HEK293 (cell line): ENCODE measurements around the gene ROBO1.

Source experiments
- KLF8 ChIP-seq: fragments of 450-650 bp; formaldehyde crosslinking; IDR thresholded peaks from 2 replicates; pipeline ENCODE4 v1.5.1; 2016; ENCODE audit warnings: missing biosample characterization, missing genetic modification characterization
- SCRT1 ChIP-seq: fragments of 450-650 bp; formaldehyde crosslinking; IDR thresholded peaks from 2 replicates; pipeline ENCODE4 v1.5.1; 2016; ENCODE audit warnings: missing biosample characterization, missing genetic modification characterization, borderline replicate concordance
- SP3 ChIP-seq: fragments of 450-650 bp; formaldehyde crosslinking; IDR thresholded peaks from 2 replicates; pipeline ENCODE4 v1.5.1; 2016; ENCODE audit warnings: missing biosample characterization, missing genetic modification characterization
- ZBTB17 ChIP-seq: fragments of 450-650 bp; formaldehyde crosslinking; IDR thresholded peaks from 2 replicates; pipeline ENCODE4 v1.5.1; 2016; ENCODE audit warnings: missing biosample characterization, missing genetic modification characterization
- ZFP69B ChIP-seq: fragments of 450-650 bp; formaldehyde crosslinking; IDR thresholded peaks from 2 replicates; pipeline ENCODE4 v1.5.1; 2016; ENCODE audit warnings: missing biosample characterization, missing genetic modification characterization
- ZNF10 ChIP-seq: fragments of 450-650 bp; formaldehyde crosslinking; IDR thresholded peaks from 2 replicates; pipeline ENCODE4 v1.5.1; 2017; ENCODE audit warnings: missing biosample characterization, missing genetic modification characterization
- ZNF2 ChIP-seq: fragments of 450-650 bp; formaldehyde crosslinking; IDR thresholded peaks from 2 replicates; pipeline ENCODE4 v1.5.1; 2016; ENCODE audit warnings: missing biosample characterization, missing genetic modification characterization
- ZNF423 ChIP-seq: fragments of 450-650 bp; formaldehyde crosslinking; IDR thresholded peaks from 2 replicates; pipeline ENCODE4 v1.5.1; 2016; ENCODE audit warnings: missing biosample characterization, missing genetic modification characterization
- ZNF623 ChIP-seq: fragments of 450-650 bp; formaldehyde crosslinking; IDR thresholded peaks from 2 replicates; pipeline ENCODE4 v1.5.1; 2016; ENCODE audit warnings: missing biosample characterization, missing genetic modification characterization
- ZNF629 ChIP-seq: fragments of 450-650 bp; formaldehyde crosslinking; IDR thresholded peaks from 2 replicates; pipeline ENCODE4 v1.5.1; 2017; ENCODE audit warnings: missing biosample characterization, missing genetic modification characterization
- TF ChIP-seq, protein P1 (sequence below): fragments of 450-650 bp; IDR thresholded peaks from 2 replicates; pipeline ENCODE4 v1.5.1; 2018; ENCODE audit warnings: missing biosample characterization, missing genetic modification characterization
- TF ChIP-seq, protein P2 (sequence below): fragments of 450-650 bp; formaldehyde crosslinking; IDR thresholded peaks from 2 replicates; pipeline ENCODE4 v1.5.1; 2016; ENCODE audit warnings: missing biosample characterization, missing genetic modification characterization
- TF ChIP-seq, protein P3 (sequence below): fragments of 450-650 bp; formaldehyde crosslinking; IDR thresholded peaks from 2 replicates; pipeline ENCODE4 v1.5.1; 2016; ENCODE audit warnings: missing biosample characterization, missing genetic modification characterization
- TF ChIP-seq, protein P4 (sequence below): fragments of 450-650 bp; formaldehyde crosslinking; IDR thresholded peaks from 2 replicates; pipeline ENCODE4 v1.5.1; 2016; ENCODE audit warnings: missing biosample characterization, missing genetic modification characterization, low read depth
- TF ChIP-seq, protein P5 (sequence below): sonication (generic); formaldehyde crosslinking; IDR thresholded peaks from 2 replicates; pipeline ENCODE4 v1.8.1; 2022; ENCODE audit warnings: mild to moderate bottlenecking, moderate library complexity, missing genetic modification reagents
- TF ChIP-seq, protein P6 (sequence below): fragments of 450-650 bp; formaldehyde crosslinking; IDR thresholded peaks from 2 replicates; pipeline ENCODE4 v1.5.1; 2016; ENCODE audit warnings: missing biosample characterization, missing genetic modification characterization
- TF ChIP-seq, protein P7 (sequence below): fragments of 450-650 bp; formaldehyde crosslinking; IDR thresholded peaks from 2 replicates; pipeline ENCODE4 v1.5.1; 2016; ENCODE audit warnings: missing biosample characterization, missing genetic modification characterization

The ROBO1 gene

DNA sequence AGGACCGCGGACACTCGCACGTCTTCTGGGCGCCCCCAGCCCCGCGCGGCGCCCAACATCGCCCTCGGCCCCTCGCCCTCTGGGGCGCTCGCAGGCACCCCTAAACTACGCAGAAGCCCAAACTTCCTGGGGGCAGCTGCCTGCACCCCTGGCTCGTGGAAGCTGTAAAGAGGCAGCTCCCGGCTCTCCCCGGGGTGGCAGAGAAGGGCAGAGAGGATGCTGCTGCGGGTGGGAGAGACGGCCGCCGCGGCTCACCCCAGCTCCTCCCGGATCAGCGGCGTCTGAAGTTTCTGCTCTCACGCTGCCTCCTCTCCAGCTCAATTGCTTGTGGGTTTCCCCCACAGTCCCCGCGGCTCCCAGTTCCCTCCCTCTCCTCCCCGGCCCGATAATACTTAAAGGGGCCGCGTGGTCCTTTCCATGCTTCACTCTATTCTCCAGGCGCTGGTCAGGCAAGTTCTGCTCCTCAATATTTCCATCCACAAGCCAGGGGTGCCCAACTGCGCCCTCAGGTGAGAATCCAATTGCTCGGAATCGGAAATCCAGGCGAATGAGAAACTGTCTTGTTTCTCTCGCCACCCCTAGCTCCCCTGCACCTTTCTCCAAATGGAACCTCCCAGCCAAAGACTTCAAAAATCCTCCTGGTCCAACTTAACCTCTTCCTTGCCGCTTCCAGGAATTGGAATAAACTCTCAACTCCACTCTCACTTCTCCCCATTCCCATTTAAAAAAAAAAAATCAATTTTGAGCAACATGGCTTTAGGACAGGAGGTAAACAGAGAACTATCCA lies 748.5 kb downstream of the ROBO1 start (continued):
- TF ChIP-seq, protein P1, sequence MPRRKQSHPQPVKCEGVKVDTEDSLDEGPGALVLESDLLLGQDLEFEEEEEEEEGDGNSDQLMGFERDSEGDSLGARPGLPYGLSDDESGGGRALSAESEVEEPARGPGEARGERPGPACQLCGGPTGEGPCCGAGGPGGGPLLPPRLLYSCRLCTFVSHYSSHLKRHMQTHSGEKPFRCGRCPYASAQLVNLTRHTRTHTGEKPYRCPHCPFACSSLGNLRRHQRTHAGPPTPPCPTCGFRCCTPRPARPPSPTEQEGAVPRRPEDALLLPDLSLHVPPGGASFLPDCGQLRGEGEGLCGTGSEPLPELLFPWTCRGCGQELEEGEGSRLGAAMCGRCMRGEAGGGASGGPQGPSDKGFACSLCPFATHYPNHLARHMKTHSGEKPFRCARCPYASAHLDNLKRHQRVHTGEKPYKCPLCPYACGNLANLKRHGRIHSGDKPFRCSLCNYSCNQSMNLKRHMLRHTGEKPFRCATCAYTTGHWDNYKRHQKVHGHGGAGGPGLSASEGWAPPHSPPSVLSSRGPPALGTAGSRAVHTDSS (tag by site-specific recombination) = no peak
- no peak for TF ChIP-seq ZNF623
- TF ChIP-seq ZNF423 (tag by site-specific recombination) = no peak
- peak; percentile 61 for TF ChIP-seq ZNF629 (tag by site-specific recombination)
- TF ChIP-seq, protein P2, sequence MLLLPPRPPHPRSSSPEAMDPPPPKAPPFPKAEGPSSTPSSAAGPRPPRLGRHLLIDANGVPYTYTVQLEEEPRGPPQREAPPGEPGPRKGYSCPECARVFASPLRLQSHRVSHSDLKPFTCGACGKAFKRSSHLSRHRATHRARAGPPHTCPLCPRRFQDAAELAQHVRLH = no peak
- TF ChIP-seq ZFP69B (tag by site-specific recombination) = peak; percentile 99
- TF ChIP-seq KLF8 = peak; percentile 49; the same call in 1 of the 2 replicates
- TF ChIP-seq, protein P3, sequence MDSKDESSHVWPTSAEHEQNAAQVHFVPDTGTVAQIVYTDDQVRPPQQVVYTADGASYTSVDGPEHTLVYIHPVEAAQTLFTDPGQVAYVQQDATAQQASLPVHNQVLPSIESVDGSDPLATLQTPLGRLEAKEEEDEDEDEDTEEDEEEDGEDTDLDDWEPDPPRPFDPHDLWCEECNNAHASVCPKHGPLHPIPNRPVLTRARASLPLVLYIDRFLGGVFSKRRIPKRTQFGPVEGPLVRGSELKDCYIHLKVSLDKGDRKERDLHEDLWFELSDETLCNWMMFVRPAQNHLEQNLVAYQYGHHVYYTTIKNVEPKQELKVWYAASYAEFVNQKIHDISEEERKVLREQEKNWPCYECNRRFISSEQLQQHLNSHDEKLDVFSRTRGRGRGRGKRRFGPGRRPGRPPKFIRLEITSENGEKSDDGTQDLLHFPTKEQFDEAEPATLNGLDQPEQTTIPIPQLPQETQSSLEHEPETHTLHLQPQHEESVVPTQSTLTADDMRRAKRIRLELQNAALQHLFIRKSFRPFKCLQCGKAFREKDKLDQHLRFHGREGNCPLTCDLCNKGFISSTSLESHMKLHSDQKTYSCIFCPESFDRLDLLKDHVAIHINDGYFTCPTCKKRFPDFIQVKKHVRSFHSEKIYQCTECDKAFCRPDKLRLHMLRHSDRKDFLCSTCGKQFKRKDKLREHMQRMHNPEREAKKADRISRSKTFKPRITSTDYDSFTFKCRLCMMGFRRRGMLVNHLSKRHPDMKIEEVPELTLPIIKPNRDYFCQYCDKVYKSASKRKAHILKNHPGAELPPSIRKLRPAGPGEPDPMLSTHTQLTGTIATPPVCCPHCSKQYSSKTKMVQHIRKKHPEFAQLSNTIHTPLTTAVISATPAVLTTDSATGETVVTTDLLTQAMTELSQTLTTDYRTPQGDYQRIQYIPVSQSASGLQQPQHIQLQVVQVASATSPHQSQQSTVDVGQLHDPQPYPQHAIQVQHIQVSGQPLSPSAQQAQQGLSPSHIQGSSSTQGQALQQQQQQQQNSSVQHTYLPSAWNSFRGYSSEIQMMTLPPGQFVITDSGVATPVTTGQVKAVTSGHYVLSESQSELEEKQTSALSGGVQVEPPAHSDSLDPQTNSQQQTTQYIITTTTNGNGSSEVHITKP = peak; percentile 99
- TF ChIP-seq, protein P4, sequence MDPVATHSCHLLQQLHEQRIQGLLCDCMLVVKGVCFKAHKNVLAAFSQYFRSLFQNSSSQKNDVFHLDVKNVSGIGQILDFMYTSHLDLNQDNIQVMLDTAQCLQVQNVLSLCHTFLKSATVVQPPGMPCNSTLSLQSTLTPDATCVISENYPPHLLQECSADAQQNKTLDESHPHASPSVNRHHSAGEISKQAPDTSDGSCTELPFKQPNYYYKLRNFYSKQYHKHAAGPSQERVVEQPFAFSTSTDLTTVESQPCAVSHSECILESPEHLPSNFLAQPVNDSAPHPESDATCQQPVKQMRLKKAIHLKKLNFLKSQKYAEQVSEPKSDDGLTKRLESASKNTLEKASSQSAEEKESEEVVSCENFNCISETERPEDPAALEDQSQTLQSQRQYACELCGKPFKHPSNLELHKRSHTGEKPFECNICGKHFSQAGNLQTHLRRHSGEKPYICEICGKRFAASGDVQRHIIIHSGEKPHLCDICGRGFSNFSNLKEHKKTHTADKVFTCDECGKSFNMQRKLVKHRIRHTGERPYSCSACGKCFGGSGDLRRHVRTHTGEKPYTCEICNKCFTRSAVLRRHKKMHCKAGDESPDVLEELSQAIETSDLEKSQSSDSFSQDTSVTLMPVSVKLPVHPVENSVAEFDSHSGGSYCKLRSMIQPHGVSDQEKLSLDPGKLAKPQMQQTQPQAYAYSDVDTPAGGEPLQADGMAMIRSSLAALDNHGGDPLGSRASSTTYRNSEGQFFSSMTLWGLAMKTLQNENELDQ (tag by site-specific recombination) = no peak
- TF ChIP-seq, protein P5, sequence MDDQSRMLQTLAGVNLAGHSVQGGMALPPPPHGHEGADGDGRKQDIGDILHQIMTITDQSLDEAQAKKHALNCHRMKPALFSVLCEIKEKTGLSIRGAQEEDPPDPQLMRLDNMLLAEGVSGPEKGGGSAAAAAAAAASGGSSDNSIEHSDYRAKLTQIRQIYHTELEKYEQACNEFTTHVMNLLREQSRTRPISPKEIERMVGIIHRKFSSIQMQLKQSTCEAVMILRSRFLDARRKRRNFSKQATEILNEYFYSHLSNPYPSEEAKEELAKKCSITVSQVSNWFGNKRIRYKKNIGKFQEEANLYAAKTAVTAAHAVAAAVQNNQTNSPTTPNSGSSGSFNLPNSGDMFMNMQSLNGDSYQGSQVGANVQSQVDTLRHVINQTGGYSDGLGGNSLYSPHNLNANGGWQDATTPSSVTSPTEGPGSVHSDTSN (CRISPR knock-in tag) = no peak
- peak; percentile 54 for TF ChIP-seq SP3
- TF ChIP-seq ZNF10 (tag by site-specific recombination) = no peak
- TF ChIP-seq SCRT1 = no peak
- TF ChIP-seq, protein P6, sequence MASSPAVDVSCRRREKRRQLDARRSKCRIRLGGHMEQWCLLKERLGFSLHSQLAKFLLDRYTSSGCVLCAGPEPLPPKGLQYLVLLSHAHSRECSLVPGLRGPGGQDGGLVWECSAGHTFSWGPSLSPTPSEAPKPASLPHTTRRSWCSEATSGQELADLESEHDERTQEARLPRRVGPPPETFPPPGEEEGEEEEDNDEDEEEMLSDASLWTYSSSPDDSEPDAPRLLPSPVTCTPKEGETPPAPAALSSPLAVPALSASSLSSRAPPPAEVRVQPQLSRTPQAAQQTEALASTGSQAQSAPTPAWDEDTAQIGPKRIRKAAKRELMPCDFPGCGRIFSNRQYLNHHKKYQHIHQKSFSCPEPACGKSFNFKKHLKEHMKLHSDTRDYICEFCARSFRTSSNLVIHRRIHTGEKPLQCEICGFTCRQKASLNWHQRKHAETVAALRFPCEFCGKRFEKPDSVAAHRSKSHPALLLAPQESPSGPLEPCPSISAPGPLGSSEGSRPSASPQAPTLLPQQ (tag by site-specific recombination) = peak; percentile 99
- 0 out of 2 replicates have a peak, but pooled peaks have one; percentile 55 for TF ChIP-seq ZNF2 (tag by site-specific recombination)
- TF ChIP-seq, protein P7, sequence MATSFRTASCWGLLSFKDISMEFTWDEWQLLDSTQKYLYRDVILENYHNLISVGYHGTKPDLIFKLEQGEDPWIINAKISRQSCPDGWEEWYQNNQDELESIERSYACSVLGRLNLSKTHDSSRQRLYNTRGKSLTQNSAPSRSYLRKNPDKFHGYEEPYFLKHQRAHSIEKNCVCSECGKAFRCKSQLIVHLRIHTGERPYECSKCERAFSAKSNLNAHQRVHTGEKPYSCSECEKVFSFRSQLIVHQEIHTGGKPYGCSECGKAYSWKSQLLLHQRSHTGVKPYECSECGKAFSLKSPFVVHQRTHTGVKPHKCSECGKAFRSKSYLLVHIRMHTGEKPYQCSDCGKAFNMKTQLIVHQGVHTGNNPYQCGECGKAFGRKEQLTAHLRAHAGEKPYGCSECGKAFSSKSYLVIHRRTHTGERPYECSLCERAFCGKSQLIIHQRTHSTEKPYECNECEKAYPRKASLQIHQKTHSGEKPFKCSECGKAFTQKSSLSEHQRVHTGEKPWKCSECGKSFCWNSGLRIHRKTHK (tag by site-specific recombination) = no peak
- peak; percentile 89 for TF ChIP-seq ZBTB17 (tag by site-specific recombination)
